ENCODE results near the gene ZNF438. TPM values are rescaled to one million over a fixed set of nuclear protein-coding genes. Genes with fewer than 3 reads are reported as not detected.
"Not testable (repeated sequence)": the region's sequence is repeated elsewhere in the genome, so short reads cannot be mapped to it uniquely, and the experiment has no call there.

The ZNF438 gene
- total and polyA plus RNA-seq, 7 donors: 12.3 to 27.9 (median 20.7) TPM

- H3K27ac ChIP-seq: peak overlapping the region; percentile 100
- DNase-seq (no peak), ATAC-seq (peak in 3 of 4 donors; percentile 14 to 51 (median 36))
- TF ChIP-seq CTCF (IDR thresholded peaks at IDR 0.05): no peak
- H3K9me3 ChIP-seq: no peaks in the 10 kb centered on the region
- 36 to 50% (median 37%) methylated on average over 8 of the region's 8 CpGs for WGBS, 3 donors
- no peaks in the 10 kb centered on the region for H3K36me3 ChIP-seq (ENCODE audit: insufficient read depth in 1 of 2, low read depth in 1 of 2)
- H3K4me1 ChIP-seq: peaks cover 47% of the 10 kb centered on the region
- no peaks in the 10 kb centered on the region for H3K27me3 ChIP-seq (ENCODE audit: insufficient read depth in 3 of 3, low read length in 2 of 3)
- peak overlapping the region; percentile 79 for H3K4me3 ChIP-seq
- intact Hi-C loops (cut with DNase I): loop anchor here (5.0 to 10.0 kb wide), 4 partner anchors 58 to 572 kb away; no protein-coding TSS in a partner anchor
Measured at GRCh38 chr10:31030260-31030659, 1.4 kb downstream of the ZNF438 start.

- 41 to 46% (median 43%) methylated on average over 2 of the region's 2 CpGs for WGBS, 3 donors
- Histone ChIP-seq H3K9me3 (no peaks in the 10 kb centered on the region), H3K27ac (peak overlapping the region; percentile 19), H3K4me3 (no peak overlapping the region), H3K27me3 (ENCODE audit: insufficient read depth in 3 of 3, low read length in 2 of 3) (no peaks in the 10 kb centered on the region), H3K4me1 (peaks cover 40% of the 10 kb centered on the region), H3K36me3 (ENCODE audit: insufficient read depth in 1 of 2, low read depth in 1 of 2) (no peaks in the 10 kb centered on the region)
- DNase-seq (no peak), ATAC-seq (no peak)
- no peak for TF ChIP-seq CTCF (IDR thresholded peaks at IDR 0.05)
- intact Hi-C loops (cut with DNase I): loop anchor here in 1 of 2 donors (5.0 kb wide), 1 partner anchor 171 kb away; no protein-coding TSS in a partner anchor
Measured at GRCh38 chr10:31028081-31028480, 3.6 kb downstream of the ZNF438 start.

GRCh38 chr10:31026279-31026678 lies 5.4 kb downstream of the ZNF438 start:
- H3K36me3 ChIP-seq (ENCODE audit: insufficient read depth in 1 of 2, low read depth in 1 of 2); ATAC-seq; DNase-seq; H3K4me3 ChIP-seq; H3K27me3 ChIP-seq (ENCODE audit: insufficient read depth in 3 of 3, low read length in 2 of 3); H3K9me3 ChIP-seq; H3K27ac ChIP-seq: not testable (repeated sequence)
- intact Hi-C loops (cut with DNase I): loop anchor here in 1 of 2 donors (5.0 kb wide), 1 partner anchor 169 kb away; no protein-coding TSS in a partner anchor
- H3K4me1 ChIP-seq: peaks cover 43% of the 10 kb centered on the region
- 68 to 94% (median 89%) methylated on average over 1 of the region's 1 CpG for WGBS, 3 donors

- intact Hi-C loops (cut with DNase I): loop anchor here in 1 of 2 donors (5.0 kb wide), 1 partner anchor 168 kb away; no protein-coding TSS in a partner anchor
- TF ChIP-seq CTCF (IDR thresholded peaks at IDR 0.05): no peak
- Histone ChIP-seq H3K36me3 (ENCODE audit: insufficient read depth in 1 of 2, low read depth in 1 of 2) (no peaks in the 10 kb centered on the region), H3K4me3 (peak overlapping the region; percentile 5), H3K27me3 (ENCODE audit: insufficient read depth in 3 of 3, low read length in 2 of 3) (no peaks in the 10 kb centered on the region), H3K9me3 (no peaks in the 10 kb centered on the region), H3K27ac (peak overlapping the region; percentile 51), H3K4me1 (peaks cover 53% of the 10 kb centered on the region)
- DNase-seq: no peak
- peak; percentile 30 to 79 (median 68) for ATAC-seq
Measured at GRCh38 chr10:31025142-31025541, 6.5 kb downstream of the ZNF438 start.

- no peaks in the 10 kb centered on the region for H3K9me3 ChIP-seq
- intact Hi-C loops (cut with DNase I): no loop called here
- DNase-seq (no peak), ATAC-seq (no peak)
- no peaks in the 10 kb centered on the region for H3K27me3 ChIP-seq (ENCODE audit: insufficient read depth in 3 of 3, low read length in 2 of 3)
- H3K4me1 ChIP-seq: peaks cover 52% of the 10 kb centered on the region
- no peak overlapping the region for H3K27ac ChIP-seq
- no peaks in the 10 kb centered on the region for H3K36me3 ChIP-seq (ENCODE audit: insufficient read depth in 1 of 2, low read depth in 1 of 2)
- H3K4me3 ChIP-seq: no peak overlapping the region
- 88 to 91% (median 91%) methylated on average over 5 of the region's 5 CpGs for WGBS, 3 donors
- TF ChIP-seq CTCF (IDR thresholded peaks at IDR 0.05): no peak
Measured at GRCh38 chr10:31023558-31023957, 8.1 kb downstream of the ZNF438 start.
